MCF 10A (cell line): Measurements from ENCODE around the gene BAG3. TPM values are rescaled to one million over a fixed set of nuclear protein-coding genes. Genes with fewer than 3 reads are reported as not detected.

Source experiments
- BruUV-seq: library from RNA; stranded (reverse); fragments of 400-500 nt; replicated peaks from 2 replicates; lab custom pipeline; 2021; lab: Mats Ljungman, UMichigan
- CTCF ChIA-PET: fragments of 300-600 bp; sonication (Branson Sonifier 250); formaldehyde crosslinking; extraction: SDS; loops from one replicate; lab custom pipeline; 2021; ENCODE audit warnings: antibody characterized with exemption, inconsistent platforms; lab: Yijun Ruan, JAX
- POLR2A ChIA-PET: fragments of 300-600, 350-650 bp; sonication (Branson Sonifier 250); formaldehyde crosslinking; extraction: SDS; loops from one replicate; lab custom pipeline; 2020; ENCODE audit warnings: antibody characterized with exemption, inconsistent platforms; lab: Yijun Ruan, JAX
- DNase-seq: peaks from one replicate; pipeline ENCODE4 v3.0.0-alpha.2; 2018; ENCODE audit not compliant: unreplicated experiment
- H3K27ac Mint-ChIP-seq: one replicate; pipeline ENCODE4 v1.8.0; 2022; ENCODE audit warnings: mild to moderate bottlenecking, low read depth, mixed read lengths; ENCODE audit not compliant: unreplicated experiment
- H3K27me3 Mint-ChIP-seq: one replicate; pipeline ENCODE4 v1.8.0; 2022; ENCODE audit warnings: mixed read lengths; ENCODE audit not compliant: insufficient read depth, unreplicated experiment
- H3K36me3 Mint-ChIP-seq: one replicate; pipeline ENCODE4 v1.8.0; 2022; ENCODE audit warnings: mild to moderate bottlenecking, moderate library complexity, mixed read lengths; ENCODE audit not compliant: insufficient read depth, unreplicated experiment
- H3K4me1 Mint-ChIP-seq: one replicate; pipeline ENCODE4 v1.8.0; 2022; ENCODE audit warnings: mixed read lengths; ENCODE audit not compliant: insufficient read depth, unreplicated experiment
- H3K4me3 Mint-ChIP-seq: one replicate; pipeline ENCODE4 v1.8.0; 2022; ENCODE audit warnings: mild to moderate bottlenecking, moderate library complexity, mixed read lengths; ENCODE audit not compliant: unreplicated experiment
- H3K9me3 Mint-ChIP-seq: one replicate; pipeline ENCODE4 v1.8.0; 2022; ENCODE audit warnings: mixed read lengths; ENCODE audit not compliant: unreplicated experiment
- CTCF ChIP-seq: fragments of 200-600 bp; IDR thresholded peaks from one replicate; pipeline ENCODE4 v1.8.0; 2022; ENCODE audit warnings: antibody characterized with exemption, mild to moderate bottlenecking; ENCODE audit not compliant: unreplicated experiment
- intact Hi-C: fragments of 100-400 bp; cut with micrococcal nuclease; formaldehyde crosslinking; loops from 2 replicates; pipeline ENCODE4 v1.14.1; 2022
- total RNA-seq: library from RNA; stranded (reverse); gene quantifications from 2 replicates; pipeline ENCODE4 v1.2.3, GENCODE V29; 2022

BAG3 gene
- total RNA-seq, 1 experiment from 2014 or later = 53.7 TPM

GRCh38 chr10:119663866-119664698 lies 12.9 kb downstream of the BAG3 start:
- Mint-ChIP-seq H3K9me3 (no peaks in the 10 kb centered on the region), H3K27ac (peak overlapping the region; percentile 57), H3K36me3 (peaks cover 19% of the 10 kb centered on the region), H3K4me3 (no peak overlapping the region), H3K27me3 (no peaks in the 10 kb centered on the region), H3K4me1 (peaks cover 63% of the 10 kb centered on the region)
- intact Hi-C loops = no loop called here
- BruUV-seq = no TSS peak
- POLR2A ChIA-PET = interaction anchor here (0.7 to 17.3 kb wide), 4 partner anchors 10 to 73 kb away, joined by 6 to 752 read pairs (median 7); partner anchors contain the start of gene BAG3
- DNase-seq = no peak
- CTCF ChIA-PET = interaction anchor here (0.6 to 1.6 kb wide), 7 partner anchors 9 to 56 kb away, joined by 3 to 6 read pairs (median 4); no protein-coding TSS in a partner anchor
- no peak for TF ChIP-seq CTCF

- no peak for DNase-seq
- H3K4me1 Mint-ChIP-seq = peaks cover 64% of the 10 kb centered on the region
- peaks cover 21% of the 10 kb centered on the region for H3K36me3 Mint-ChIP-seq
- TF ChIP-seq CTCF = no peak
- peak overlapping the region; percentile 84 for H3K27ac Mint-ChIP-seq
- intact Hi-C loops = no loop called here
- no peaks in the 10 kb centered on the region for H3K27me3 Mint-ChIP-seq
- CTCF ChIA-PET = interaction anchor here (1.4 to 2.1 kb wide), 2 partner anchors 58 to 194 kb away, joined by 4 to 10 read pairs; no protein-coding TSS in a partner anchor
- BruUV-seq = no TSS peak
- no peaks in the 10 kb centered on the region for H3K9me3 Mint-ChIP-seq
- POLR2A ChIA-PET = interaction anchor here (0.5 to 22.3 kb wide), 5 partner anchors 9 to 71 kb away, joined by 3 to 752 read pairs (median 15); partner anchors contain the start of genes BAG3 and INPP5F
- H3K4me3 Mint-ChIP-seq = no peak overlapping the region
These were observed 14.9 kb downstream of the BAG3 start for GRCh38 chr10:119665901-119666708.

GRCh38 chr10:119666709-119667004 lies 15.5 kb downstream of the BAG3 start:
- Mint-ChIP-seq H3K27ac (peak overlapping the region; percentile 93), H3K27me3 (no peaks in the 10 kb centered on the region), H3K4me3 (no peak overlapping the region), H3K9me3 (no peaks in the 10 kb centered on the region), H3K36me3 (peaks cover 23% of the 10 kb centered on the region), H3K4me1 (peaks cover 62% of the 10 kb centered on the region)
- ChIA-PET CTCF (interaction anchor here (0.5 to 2.1 kb wide), 9 partner anchors 9 to 1334 kb away, joined by 3 to 10 read pairs (median 4); no protein-coding TSS in a partner anchor), POLR2A (interaction anchor here (0.6 to 22.3 kb wide), 7 partner anchors 10 to 226 kb away, joined by 3 to 752 read pairs (median 11); partner anchors contain the start of genes BAG3, INPP5F and SEC23IP)
- DNase-seq = no peak
- intact Hi-C loops = loop anchor here (1.0 kb wide), 1 partner anchor 11 kb away; no protein-coding TSS in a partner anchor
- no TSS peak for BruUV-seq
- TF ChIP-seq CTCF = no peak
